Common myeloid progenitor, CD34-positive (primary cell): ENCODE data around the gene CALB2.
"Not testable (repeated sequence)": the region's sequence is repeated elsewhere in the genome, so short reads cannot be mapped to it uniquely, and the experiment has no call there.

Source experiments
- CTCF ChIA-PET: fragments of 350-600 bp; sonication (Branson Sonifier 250); formaldehyde crosslinking; loops from one replicate; lab custom pipeline; 2021; ENCODE audit warnings: antibody characterized with exemption; lab: Charles Lee
- POLR2A ChIA-PET: fragments of 350-600 bp; sonication (Branson Sonifier 250); formaldehyde crosslinking; loops from one replicate; lab custom pipeline; 2021; ENCODE audit warnings: antibody characterized with exemption; lab: Charles Lee
- DNase-seq, 3 donors: peaks; one replicate each; pipeline versions ENCODE4 v3.0.0 to v3.0.0-alpha.2; 2013
- H3K27ac ChIP-seq, 2 experiments: 1 replicate in 1 of 2; 2 replicates in 1 of 2; pipeline ENCODE4 v1.7.0; 2013; ENCODE audit warnings: inconsistent platforms in 2 of 2, low read length in 2 of 2, mild to moderate bottlenecking in 2 of 2, low read depth in 1 of 2, moderate library complexity in 1 of 2; ENCODE audit not compliant: severe bottlenecking in 2 of 2, insufficient read depth in 1 of 2, poor library complexity in 1 of 2
- H3K27me3 ChIP-seq, 5 experiments: replicated peaks in 2 of 5; 1 replicate in 3 of 5; 2 replicates in 2 of 5; pipeline versions ENCODE4 v1.6.1 to v1.7.0; 2013; ENCODE audit warnings: low read length in 4 of 5, mild to moderate bottlenecking in 2 of 5, moderate library complexity in 2 of 5, inconsistent platforms in 1 of 5; ENCODE audit not compliant: insufficient read depth in 5 of 5, control insufficient read depth in 4 of 5
- H3K36me3 ChIP-seq, 4 experiments: 1 replicate in 2 of 4; 2 replicates in 2 of 4; pipeline versions ENCODE4 v1.6.1 to v1.7.0; 2013; ENCODE audit warnings: low read length in 3 of 4, control low read depth in 1 of 4, mild to moderate bottlenecking in 1 of 4; ENCODE audit not compliant: control insufficient read depth in 4 of 4, insufficient read depth in 4 of 4
- H3K4me1 ChIP-seq, 4 experiments: 1 replicate in 3 of 4; 2 replicates in 1 of 4; pipeline versions ENCODE4 v1.6.1 to v1.7.1; 2013; ENCODE audit warnings: low read length in 3 of 4, mild to moderate bottlenecking in 3 of 4, control low read depth in 1 of 4, inconsistent platforms in 1 of 4, moderate library complexity in 1 of 4; ENCODE audit not compliant: control insufficient read depth in 4 of 4, insufficient read depth in 4 of 4; ENCODE audit errors: control extremely low read depth in 1 of 4
- H3K4me3 ChIP-seq, 7 experiments: 1 replicate in 4 of 7; 2 replicates in 3 of 7; pipeline versions ENCODE4 v1.5.1 to v1.7.0; 2013; ENCODE audit warnings: mild to moderate bottlenecking in 7 of 7, low read length in 6 of 7, moderate library complexity in 6 of 7, inconsistent platforms in 2 of 7, low read depth in 2 of 7, control low read depth in 1 of 7; ENCODE audit not compliant: insufficient read depth in 4 of 7, control insufficient read depth in 1 of 7; ENCODE audit errors: extremely low read depth in 1 of 7
- H3K9me3 ChIP-seq, 5 experiments: 1 replicate in 4 of 5; 2 replicates in 1 of 5; pipeline versions ENCODE4 v1.6.1 to v1.7.1; 2013; ENCODE audit warnings: low read length in 4 of 5, mild to moderate bottlenecking in 2 of 5, inconsistent platforms in 1 of 5, low read depth in 1 of 5, moderate library complexity in 1 of 5; ENCODE audit not compliant: control insufficient read depth in 4 of 5, insufficient read depth in 2 of 5; ENCODE audit errors: control extremely low read depth in 1 of 5
- WGBS: methylation state at CpG from one replicate; pipeline ENCODE4 v1.1.5; 2013; ENCODE audit not compliant: insufficient coverage; 5-methylcytosine and 5-hydroxymethylcytosine counted together

CALB2 gene

GRCh38 chr16:71351558-71351901 lies 7.0 kb upstream of the CALB2 start:
- Histone ChIP-seq H3K9me3 (no peaks in the 10 kb centered on the region), H3K4me1 (no peaks in the 10 kb centered on the region), H3K27me3 (peaks cover 0 to 42% (median 6%) of the 10 kb centered on the region in 5 experiments), H3K4me3 (no peak overlapping the region), H3K36me3 (no peaks in the 10 kb centered on the region), H3K27ac (no peak overlapping the region)
- WGBS = 66% methylated on average over 4 of the region's 5 CpGs
- ChIA-PET CTCF (no interaction called here), POLR2A (no interaction called here)
- no peak for DNase-seq

- Histone ChIP-seq H3K9me3 (no peaks in the 10 kb centered on the region), H3K4me3 (no peak overlapping the region), H3K36me3 (no peaks in the 10 kb centered on the region), H3K4me1 (no peaks in the 10 kb centered on the region), H3K27me3 (peaks cover 0 to 48% (median 8%) of the 10 kb centered on the region in 5 experiments), H3K27ac (no peak overlapping the region)
- no peak for DNase-seq
- ChIA-PET POLR2A (no interaction called here), CTCF (interaction anchor here (2.2 kb wide), 1 partner anchor 41 kb away, joined by 7 read pairs; no protein-coding TSS in a partner anchor)
- WGBS = 94% methylated on average over 3 of the region's 3 CpGs
Measured at GRCh38 chr16:71352466-71352865, 6.1 kb upstream of the CALB2 start.

GRCh38 chr16:71352963-71353460 lies 5.5 kb upstream of the CALB2 start:
- Histone ChIP-seq H3K4me1 (peaks cover 0 to under 1% (median 0%) of the 10 kb centered on the region in 4 experiments), H3K27me3 (peaks cover 0 to 53% (median 10%) of the 10 kb centered on the region in 5 experiments), H3K27ac (no peak overlapping the region), H3K9me3 (no peaks in the 10 kb centered on the region), H3K4me3 (no peak overlapping the region), H3K36me3 (no peaks in the 10 kb centered on the region)
- WGBS = 100% methylated on average over 1 of the region's 1 CpG
- ChIA-PET POLR2A (no interaction called here), CTCF (interaction anchor here (2.2 kb wide), 1 partner anchor 42 kb away, joined by 7 read pairs; no protein-coding TSS in a partner anchor)
- DNase-seq = no peak

- H3K4me1 ChIP-seq = peaks cover 0 to 7% (median 4%) of the 10 kb centered on the region in 4 experiments
- WGBS = 88% methylated on average over 5 of the region's 5 CpGs
- H3K27me3 ChIP-seq = peaks cover 0 to 60% (median 11%) of the 10 kb centered on the region in 5 experiments
- no peaks in the 10 kb centered on the region for H3K36me3 ChIP-seq
- ChIA-PET CTCF (interaction anchor here (2.2 kb wide), 1 partner anchor 42 kb away, joined by 7 read pairs; no protein-coding TSS in a partner anchor), POLR2A (interaction anchor here (0.6 kb wide), 1 partner anchor 27 kb away, joined by 3 read pairs; no protein-coding TSS in a partner anchor)
- no peak overlapping the region for H3K27ac ChIP-seq
- no peak overlapping the region for H3K4me3 ChIP-seq
- DNase-seq = no peak
- no peaks in the 10 kb centered on the region for H3K9me3 ChIP-seq
Measured at GRCh38 chr16:71353736-71354135, 4.8 kb upstream of the CALB2 start.

- Histone ChIP-seq H3K9me3 (no peaks in the 10 kb centered on the region), H3K27me3 (peaks cover 0 to 65% (median 12%) of the 10 kb centered on the region in 5 experiments), H3K27ac (no peak overlapping the region), H3K4me3 (no peak overlapping the region), H3K4me1 (peaks cover 0 to 9% (median 6%) of the 10 kb centered on the region in 4 experiments), H3K36me3 (no peaks in the 10 kb centered on the region)
- ChIA-PET CTCF (interaction anchor here (2.2 kb wide), 1 partner anchor 43 kb away, joined by 7 read pairs; no protein-coding TSS in a partner anchor), POLR2A (no interaction called here)
- DNase-seq = no peak
- 88% methylated on average over 3 of the region's 4 CpGs for WGBS
Measured at GRCh38 chr16:71354156-71354555, 4.4 kb upstream of the CALB2 start.

- Histone ChIP-seq H3K9me3 (no peaks in the 10 kb centered on the region), H3K4me1 (peaks cover 0 to 13% (median 6%) of the 10 kb centered on the region in 4 experiments), H3K36me3 (no peaks in the 10 kb centered on the region), H3K27ac (no peak overlapping the region), H3K27me3 (peaks cover 0 to 80% (median 18%) of the 10 kb centered on the region in 5 experiments), H3K4me3 (no peak overlapping the region)
- POLR2A ChIA-PET = no interaction called here
- CTCF ChIA-PET = interaction anchor here (1.0 to 1.7 kb wide), 3 partner anchors 12 to 143 kb away, joined by 3 to 5 read pairs (median 3); no protein-coding TSS in a partner anchor
- 96% methylated on average over 4 of the region's 7 CpGs for WGBS
- no peak for DNase-seq
Measured at GRCh38 chr16:71356051-71356740, 2.3 kb upstream of the CALB2 start.

GRCh38 chr16:71356936-71357335 lies 1.6 kb upstream of the CALB2 start:
- CTCF ChIA-PET = interaction anchor here (1.7 to 2.3 kb wide), 2 partner anchors 8 to 11 kb away, joined by 5 to 9 read pairs; no protein-coding TSS in a partner anchor
- H3K4me3 ChIP-seq, H3K27ac ChIP-seq, H3K9me3 ChIP-seq, DNase-seq, H3K36me3 ChIP-seq, POLR2A ChIA-PET: not testable (repeated sequence)
- Histone ChIP-seq H3K4me1 (peaks cover 0 to 13% (median 6%) of the 10 kb centered on the region in 4 experiments), H3K27me3 (peaks cover 0 to 80% (median 18%) of the 10 kb centered on the region in 5 experiments)
- 84% methylated on average over 3 of the region's 4 CpGs for WGBS
